Stimulated activated CD8-positive, alpha-beta memory T cell treated with anti-CD3 and anti-CD28 coated beads, Interleukin-7, amount 100 ng/mL, for 24 hours (primary cell): Measurements from ENCODE around the gene CHMP4A.
A peak's percentile ranks its signal among the peaks of the same experiment; 100 is the strongest.

Source experiments
- DNase-seq: peaks from one replicate; pipeline ENCODE4 v3.0.0-alpha.2; 2020; ENCODE audit warnings: low read depth

CHMP4A gene

GRCh38 chr14:24178399-24179178, 34.7 kb downstream of the CHMP4A start:
- no peak for DNase-seq

DNA sequence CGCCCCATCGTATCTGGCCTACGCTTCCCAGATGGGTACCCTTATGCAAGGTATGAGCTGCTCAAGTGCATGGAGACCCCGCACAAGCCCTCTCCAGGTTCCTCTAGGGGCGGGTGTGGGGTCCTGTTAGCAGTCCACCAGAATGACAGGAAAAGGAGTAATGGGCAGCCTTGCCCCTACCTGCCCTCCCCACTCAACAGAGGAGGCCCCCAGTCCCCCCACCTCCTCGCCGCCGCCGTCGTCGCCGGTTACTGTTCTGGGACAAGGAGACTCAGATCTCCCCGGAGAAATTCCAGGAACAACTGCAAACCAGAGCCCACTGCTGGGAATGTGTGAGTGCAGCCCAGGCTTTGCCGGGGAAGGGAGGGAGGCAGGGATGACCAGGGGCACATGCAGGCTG, 35.4 kb downstream of the CHMP4A start:
- DNase-seq, result no peak

DNA sequence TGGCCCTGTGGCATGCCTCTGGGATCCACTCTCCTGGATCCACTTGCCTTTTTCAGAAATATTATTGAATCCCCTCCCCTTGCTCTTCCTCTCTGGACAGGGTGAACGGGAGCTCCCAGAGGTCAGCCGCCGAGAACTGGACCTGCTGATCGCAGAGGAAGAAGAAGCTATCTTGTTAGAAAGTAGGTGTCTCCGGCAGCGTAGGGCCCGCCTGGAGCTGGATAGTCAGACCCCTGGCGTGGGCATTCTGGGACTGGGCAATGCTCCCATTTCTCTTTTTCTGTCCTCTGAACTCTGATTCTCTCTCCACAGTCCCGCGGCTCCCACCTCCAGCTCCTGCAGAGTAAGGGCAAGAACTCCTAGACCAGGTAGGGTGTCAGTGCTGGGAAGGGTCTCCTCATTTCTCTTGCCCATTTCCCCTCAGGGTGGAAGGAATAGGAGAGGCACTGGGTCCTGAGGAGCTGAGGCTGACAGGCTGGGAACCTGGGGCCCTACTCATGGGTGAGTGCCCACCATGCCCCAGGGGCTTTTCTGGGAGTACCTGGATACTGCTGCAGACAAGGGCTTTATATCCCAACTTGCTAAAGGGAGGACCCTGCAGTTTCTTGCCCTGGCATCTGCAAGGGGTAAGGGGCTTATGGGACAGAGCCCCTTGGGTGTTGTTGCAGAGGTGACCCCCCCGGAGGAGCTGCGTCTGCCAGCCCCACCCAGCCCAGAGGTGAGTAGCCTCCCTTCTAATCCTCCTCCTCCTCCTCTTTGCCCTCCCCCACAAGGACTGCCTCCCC, 36.1 kb downstream of the CHMP4A start:
- DNase-seq, result no peak

DNA sequence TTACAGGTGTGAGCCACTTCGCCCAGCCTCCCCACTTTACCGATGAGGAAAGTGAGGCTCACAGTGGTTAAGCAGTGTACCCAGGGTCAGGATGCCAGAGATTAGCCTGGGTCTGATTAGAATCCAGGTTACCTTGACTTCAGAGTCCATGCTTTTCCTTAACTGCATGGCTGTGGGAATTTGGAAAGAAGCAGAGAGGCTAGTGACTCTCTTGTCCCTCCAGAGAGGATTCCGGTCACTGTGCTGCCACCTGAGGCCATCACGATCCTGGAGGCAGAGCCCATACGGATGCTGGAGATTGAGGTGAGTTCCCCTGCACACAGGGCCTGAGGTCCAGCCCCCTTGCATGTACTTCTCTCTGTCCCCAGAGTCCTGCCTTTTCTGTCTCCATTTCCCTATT, 36.7 kb downstream of the CHMP4A start:
- DNase-seq, result no peak

DNA sequence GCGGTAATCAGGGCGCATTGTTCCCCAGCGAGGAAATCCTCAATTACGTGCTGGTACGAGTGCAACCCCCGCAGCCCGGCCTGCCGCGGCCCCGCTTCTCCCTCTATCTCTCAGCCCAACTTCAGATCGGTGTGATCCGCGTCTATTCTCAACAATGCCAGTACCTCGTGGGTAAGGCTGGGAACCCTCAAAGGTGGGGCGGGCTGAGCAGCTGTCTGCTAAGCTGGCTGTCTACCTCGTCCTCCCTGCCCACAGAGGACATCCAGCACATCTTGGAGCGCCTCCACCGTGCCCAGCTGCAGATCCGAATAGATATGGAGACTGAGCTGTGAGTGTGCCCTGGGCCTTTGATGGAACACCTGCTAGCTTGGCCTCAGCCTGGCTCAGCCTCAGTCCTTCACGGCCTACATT, 40.4 kb downstream of the CHMP4A start:
- no peak for DNase-seq

- no peak for DNase-seq
Observed at GRCh38 chr14:24172261-24172860, 40.9 kb downstream of the CHMP4A start.

GRCh38 chr14:24171422-24172260, 41.6 kb downstream of the CHMP4A start, which contains the start of gene REC8:
Gene REC8 (plus strand): TSS chr14:24172080. CDS start chr14:24172553, 473 bp downstream.
- peak; percentile 48 for DNase-seq

DNA sequence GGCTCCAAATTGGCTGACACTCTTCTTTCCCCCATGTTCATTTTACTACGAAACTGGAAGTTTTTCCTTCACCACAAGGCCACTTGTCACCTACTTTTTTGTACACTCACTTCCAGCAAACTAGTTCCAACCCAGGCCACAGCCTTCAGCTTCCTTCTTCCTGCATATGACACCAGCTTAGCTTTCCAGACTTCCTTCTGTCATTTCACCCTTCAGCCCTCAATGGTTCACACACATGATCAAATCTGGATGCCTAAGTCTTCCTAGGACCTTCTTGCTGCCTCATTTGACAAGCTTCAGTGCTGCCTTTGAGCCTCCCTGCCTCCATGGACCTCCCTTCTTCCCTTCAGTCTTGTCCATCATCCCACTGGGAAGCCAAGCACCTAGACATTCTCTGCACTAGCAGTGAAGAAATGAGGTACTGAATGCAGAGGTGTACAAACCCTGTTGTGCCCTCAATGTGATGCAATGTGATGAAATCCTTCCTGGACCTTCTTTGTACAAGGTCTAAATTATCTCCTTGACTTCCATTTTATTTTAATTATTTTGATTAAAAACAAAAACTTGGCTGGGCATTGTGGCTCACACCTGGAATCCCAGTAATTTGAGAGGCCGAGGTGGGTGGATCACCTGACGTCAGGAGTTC, 45.7 kb downstream of the CHMP4A start:
- DNase-seq, result no peak

- no peak for DNase-seq
Observed at GRCh38 chr14:24165785-24166184, 47.5 kb downstream of the CHMP4A start.

DNA sequence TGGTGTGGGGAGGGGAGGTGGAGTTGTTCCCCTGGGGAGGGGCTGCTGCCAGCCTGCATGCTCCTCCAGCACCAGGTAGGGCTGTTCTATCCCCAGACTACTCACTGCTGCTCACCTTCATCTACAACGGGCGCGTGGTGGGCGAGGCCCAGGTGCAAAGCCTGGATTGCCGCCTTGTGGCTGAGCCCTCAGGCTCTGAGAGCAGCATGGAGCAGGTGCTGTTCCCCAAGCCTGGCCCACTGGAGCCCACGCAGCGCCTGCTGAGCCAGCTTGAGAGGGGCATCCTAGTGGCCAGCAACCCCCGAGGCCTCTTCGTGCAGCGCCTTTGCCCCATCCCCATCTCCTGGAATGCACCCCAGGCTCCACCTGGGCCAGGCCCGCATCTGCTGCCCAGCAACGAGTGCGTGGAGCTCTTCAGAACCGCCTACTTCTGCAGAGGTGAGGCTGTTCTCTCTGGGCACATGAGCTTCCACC, 48.7 kb downstream of the CHMP4A start:
- DNase-seq, result no peak

- DNase-seq, result no peak
Observed at GRCh38 chr14:24162093-24162492, 51.2 kb downstream of the CHMP4A start.

DNA sequence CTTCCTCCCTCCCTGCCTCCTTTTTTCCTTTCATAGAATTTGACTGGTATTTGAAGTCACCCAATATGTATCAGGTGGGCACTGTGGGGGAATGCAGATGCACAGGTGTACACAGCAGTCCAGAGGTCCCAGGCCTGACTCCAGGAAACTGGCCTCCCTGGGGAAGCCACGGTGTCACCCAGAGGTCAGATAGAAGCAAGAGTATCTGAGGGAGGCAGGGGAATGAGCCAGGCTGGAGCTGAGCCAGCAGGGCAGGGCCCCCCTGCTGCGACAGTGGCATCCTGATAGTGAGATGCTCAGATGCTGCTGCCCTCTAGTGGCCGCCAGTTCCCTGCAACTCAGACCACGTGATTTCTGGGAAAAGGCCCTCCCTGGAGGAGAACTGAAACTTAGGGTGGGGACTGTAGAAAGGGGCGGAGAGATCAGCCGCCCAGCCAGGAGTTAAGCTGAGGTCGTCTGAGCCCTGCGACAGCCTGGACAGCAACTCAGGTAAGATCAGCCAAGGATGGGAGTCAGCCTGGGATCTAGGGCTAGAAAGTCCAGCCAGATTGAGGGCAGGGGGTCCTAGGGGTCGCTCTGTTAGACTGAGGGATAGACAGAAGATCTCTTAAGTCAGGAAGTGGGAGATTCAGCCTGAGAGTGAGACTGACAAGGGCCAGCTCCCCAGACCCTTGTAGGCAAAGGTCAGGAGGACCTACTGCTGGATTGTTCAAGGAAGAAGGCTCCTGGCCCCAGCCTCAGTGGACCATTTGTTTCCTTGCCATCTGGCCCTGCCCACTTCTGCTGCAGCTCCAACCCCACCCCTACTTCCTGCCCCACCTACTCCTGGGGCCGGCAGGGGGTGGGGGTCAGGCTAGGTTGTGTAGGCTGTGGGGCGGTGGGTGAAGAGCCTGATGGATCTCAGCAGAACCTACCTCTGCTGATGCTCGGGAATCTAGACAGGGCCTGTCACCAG, 52.2 kb downstream of the CHMP4A start, which contains the start of gene IRF9:
TSS of gene IRF9 (plus strand) at position 416 of the 955 bp plus-strand sequence. CDS start 880 bp downstream, outside the sequence.
- peak; percentile 97 for DNase-seq

DNA sequence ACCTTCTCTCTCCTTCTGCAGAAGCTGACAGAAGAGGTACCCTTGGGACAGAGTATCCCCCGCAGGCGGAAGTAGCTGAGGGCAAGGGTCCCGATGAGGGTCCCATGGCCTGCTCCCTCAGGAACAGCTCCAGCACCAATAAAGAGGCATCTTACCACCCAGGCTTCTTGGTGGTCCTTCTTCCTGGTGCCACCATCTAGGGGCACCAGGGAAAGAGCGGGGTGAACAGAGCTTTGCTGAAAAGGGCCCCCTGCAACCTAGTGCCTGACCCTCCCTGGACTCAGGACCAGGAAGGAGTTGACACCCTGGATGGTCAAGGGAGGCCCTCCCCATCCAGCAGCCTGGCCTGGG, 52.8 kb downstream of the CHMP4A start:
- no peak for DNase-seq

DNA sequence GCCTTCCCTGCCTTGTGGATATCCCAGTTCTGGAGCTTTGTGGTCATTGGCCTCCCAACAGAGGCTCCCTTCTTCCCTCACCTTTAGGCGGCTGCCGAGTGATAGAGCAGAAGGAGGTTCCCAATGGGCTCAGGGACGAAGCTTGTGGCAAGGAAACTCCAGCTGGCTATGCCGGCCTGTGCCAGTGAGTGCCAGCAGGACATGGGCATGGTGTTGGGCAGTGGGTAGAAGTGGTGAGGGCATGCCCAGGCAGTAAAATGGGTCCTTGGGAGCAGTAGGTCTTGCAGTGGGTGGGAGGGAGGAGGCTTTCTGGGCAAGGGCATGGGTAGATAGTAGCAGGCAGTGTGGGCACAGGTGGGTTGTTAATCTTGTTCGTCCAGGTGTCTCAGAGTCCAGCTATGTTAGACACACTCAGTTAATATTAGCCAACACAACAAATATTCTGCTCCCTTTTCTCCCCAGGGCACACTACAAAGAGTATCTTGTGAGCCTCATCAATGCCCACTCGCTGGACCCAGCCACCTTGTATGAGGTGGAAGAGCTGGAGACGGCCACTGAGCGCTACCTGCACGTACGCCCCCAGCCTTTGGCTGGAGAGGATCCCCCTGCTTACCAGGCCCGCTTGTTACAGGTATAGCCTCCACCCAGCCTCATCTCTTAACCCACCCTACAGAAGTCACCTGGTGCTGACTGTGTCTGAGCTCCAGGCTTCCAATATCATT, 53.4 kb downstream of the CHMP4A start:
- DNase-seq, result no peak
